Activated CD4-positive, alpha-beta memory T cell treated with anti-CD3 and anti-CD28 coated beads, Interleukin-2, amount 10 ng/mL, durations not matched to agents 7 days and 5 days (primary cell): Measurements from ENCODE around the gene C1orf198. TPM values are rescaled to one million over a fixed set of nuclear protein-coding genes. Genes with fewer than 3 reads are reported as not detected.

Experiments used
- CTCF ChIA-PET: fragments of 350-600 bp; sonication (Branson Sonifier 250); formaldehyde crosslinking; loops from one replicate; lab custom pipeline; 2021; ENCODE audit warnings: antibody characterized with exemption, inconsistent platforms; lab: Charles Lee
- POLR2A ChIA-PET: fragments of 350-600 bp; sonication (Branson Sonifier 250); formaldehyde crosslinking; loops from one replicate; lab custom pipeline; 2021; ENCODE audit warnings: antibody characterized with exemption; lab: Charles Lee
- DNase-seq: peaks from one replicate; pipeline ENCODE4 v3.0.0-alpha.2; 2020
- H3K27ac Mint-ChIP-seq: one replicate; pipeline ENCODE4 v1.8.0; 2021; ENCODE audit warnings: mild to moderate bottlenecking, mixed read lengths
- H3K27me3 Mint-ChIP-seq: one replicate; pipeline ENCODE4 v1.8.0; 2021; ENCODE audit warnings: mixed read lengths
- H3K36me3 Mint-ChIP-seq: one replicate; pipeline ENCODE4 v1.8.0; 2021; ENCODE audit warnings: low read depth, mixed read lengths
- H3K4me1 Mint-ChIP-seq: one replicate; pipeline ENCODE4 v1.8.0; 2021; ENCODE audit warnings: mixed read lengths
- H3K4me3 Mint-ChIP-seq: one replicate; pipeline ENCODE4 v1.8.0; 2021; ENCODE audit warnings: mild to moderate bottlenecking, mixed read lengths
- H3K9me3 Mint-ChIP-seq: one replicate; pipeline ENCODE4 v1.8.0; 2021; ENCODE audit warnings: mixed read lengths
- total RNA-seq, 2 experiments: library from RNA; stranded (reverse); gene quantifications; one replicate each; pipeline ENCODE4 v1.2.3, GENCODE V29; 2021

C1orf198 gene
- total RNA-seq, 2 experiments from 2014 or later, result 1.7 TPM

GRCh38 chr1:230818901-230819300 lies 49.4 kb downstream of the C1orf198 start:
- Mint-ChIP-seq H3K4me1 (no peaks in the 10 kb centered on the region), H3K27ac (no peak overlapping the region), H3K4me3 (no peak overlapping the region), H3K36me3 (no peaks in the 10 kb centered on the region), H3K9me3 (peaks cover under 1% of the 10 kb centered on the region), H3K27me3 (peaks cover 9% of the 10 kb centered on the region)
- CTCF ChIA-PET, result no interaction called here
- POLR2A ChIA-PET, result interaction anchor here (1.1 kb wide), 1 partner anchor 52 kb away, joined by 3 read pairs; no protein-coding TSS in a partner anchor
- no peak for DNase-seq

GRCh38 chr1:230818367-230818766 lies 50.0 kb downstream of the C1orf198 start:
- H3K36me3 Mint-ChIP-seq, result no peaks in the 10 kb centered on the region
- H3K27ac Mint-ChIP-seq, result no peak overlapping the region
- no peaks in the 10 kb centered on the region for H3K4me1 Mint-ChIP-seq
- no peak overlapping the region for H3K4me3 Mint-ChIP-seq
- DNase-seq, result no peak
- ChIA-PET CTCF (no interaction called here), POLR2A (no interaction called here)
- peaks cover 9% of the 10 kb centered on the region for H3K27me3 Mint-ChIP-seq
- H3K9me3 Mint-ChIP-seq, result peaks cover 4% of the 10 kb centered on the region

- peaks cover 12% of the 10 kb centered on the region for H3K9me3 Mint-ChIP-seq
- peaks cover 17% of the 10 kb centered on the region for H3K27me3 Mint-ChIP-seq
- no peak overlapping the region for H3K27ac Mint-ChIP-seq
- H3K4me1 Mint-ChIP-seq, result no peaks in the 10 kb centered on the region
- no peak for DNase-seq
- H3K36me3 Mint-ChIP-seq, result peaks cover 2% of the 10 kb centered on the region
- H3K4me3 Mint-ChIP-seq, result no peak overlapping the region
- POLR2A ChIA-PET, result no interaction called here
- CTCF ChIA-PET, result no interaction called here
Measured at GRCh38 chr1:230816018-230816417, 52.3 kb downstream of the C1orf198 start.

- H3K27me3 Mint-ChIP-seq, result peaks cover 18% of the 10 kb centered on the region
- CTCF ChIA-PET, result no interaction called here
Measured at GRCh38 chr1:230814949-230815692, 53.2 kb downstream of the C1orf198 start.

GRCh38 chr1:230812568-230812967 lies 55.8 kb downstream of the C1orf198 start:
- CTCF ChIA-PET, result no interaction called here
- POLR2A ChIA-PET, result no interaction called here

More at GRCh38 chr1:230814949-230815692, 53.2 kb downstream of the C1orf198 start:
- Mint-ChIP-seq H3K4me3 (no peak overlapping the region), H3K36me3 (peaks cover 2% of the 10 kb centered on the region), H3K9me3 (peaks cover 12% of the 10 kb centered on the region), H3K4me1 (no peaks in the 10 kb centered on the region), H3K27ac (no peak overlapping the region)
- DNase-seq, result no peak
- POLR2A ChIA-PET, result no interaction called here

GRCh38 chr1:230809256-230809990 lies 58.9 kb downstream of the C1orf198 start:
- Mint-ChIP-seq H3K4me3 (no peak overlapping the region), H3K27me3 (peaks cover 15% of the 10 kb centered on the region), H3K36me3 (peaks cover 2% of the 10 kb centered on the region), H3K4me1 (no peaks in the 10 kb centered on the region), H3K27ac (no peak overlapping the region), H3K9me3 (peaks cover 16% of the 10 kb centered on the region)
- CTCF ChIA-PET, result no interaction called here
- DNase-seq, result peak; percentile 6
- POLR2A ChIA-PET, result no interaction called here

More at GRCh38 chr1:230812568-230812967, 55.8 kb downstream of the C1orf198 start:
- H3K9me3 Mint-ChIP-seq, result peaks cover 12% of the 10 kb centered on the region
- H3K4me1 Mint-ChIP-seq, result no peaks in the 10 kb centered on the region
- H3K27me3 Mint-ChIP-seq, result peaks cover 18% of the 10 kb centered on the region
- peaks cover 2% of the 10 kb centered on the region for H3K36me3 Mint-ChIP-seq
- no peak for DNase-seq
- H3K27ac Mint-ChIP-seq, result no peak overlapping the region
- no peak overlapping the region for H3K4me3 Mint-ChIP-seq

- no peak overlapping the region for H3K27ac Mint-ChIP-seq
- peaks cover 16% of the 10 kb centered on the region for H3K27me3 Mint-ChIP-seq
- POLR2A ChIA-PET, result interaction anchor here (0.6 kb wide), 1 partner anchor 374 kb away, joined by 3 read pairs; no protein-coding TSS in a partner anchor
- peaks cover 12% of the 10 kb centered on the region for H3K9me3 Mint-ChIP-seq
- no peak overlapping the region for H3K4me3 Mint-ChIP-seq
- CTCF ChIA-PET, result no interaction called here
- H3K36me3 Mint-ChIP-seq, result peaks cover 2% of the 10 kb centered on the region
- peak; percentile 7 for DNase-seq
- H3K4me1 Mint-ChIP-seq, result no peaks in the 10 kb centered on the region
Measured at GRCh38 chr1:230808281-230808872, 59.9 kb downstream of the C1orf198 start.

GRCh38 chr1:230807561-230808280 lies 60.6 kb downstream of the C1orf198 start:
- peaks cover 2% of the 10 kb centered on the region for H3K36me3 Mint-ChIP-seq
- H3K4me3 Mint-ChIP-seq, result no peak overlapping the region
- H3K27ac Mint-ChIP-seq, result no peak overlapping the region
- H3K4me1 Mint-ChIP-seq, result no peaks in the 10 kb centered on the region
- peaks cover 13% of the 10 kb centered on the region for H3K27me3 Mint-ChIP-seq
- peak; percentile 5 for DNase-seq
- H3K9me3 Mint-ChIP-seq, result peaks cover 7% of the 10 kb centered on the region
- POLR2A ChIA-PET, result interaction anchor here (0.6 kb wide), 1 partner anchor 375 kb away, joined by 3 read pairs; no protein-coding TSS in a partner anchor
- CTCF ChIA-PET, result no interaction called here

GRCh38 chr1:230807029-230807428 lies 61.3 kb downstream of the C1orf198 start:
- CTCF ChIA-PET, result no interaction called here
- H3K36me3 Mint-ChIP-seq, result no peaks in the 10 kb centered on the region
- H3K4me1 Mint-ChIP-seq, result no peaks in the 10 kb centered on the region
- H3K27ac Mint-ChIP-seq, result no peak overlapping the region
- H3K9me3 Mint-ChIP-seq, result peaks cover 4% of the 10 kb centered on the region
- no peak for DNase-seq
- H3K27me3 Mint-ChIP-seq, result peaks cover 11% of the 10 kb centered on the region
- H3K4me3 Mint-ChIP-seq, result no peak overlapping the region
- POLR2A ChIA-PET, result no interaction called here

GRCh38 chr1:230806552-230806951 lies 61.8 kb downstream of the C1orf198 start:
- Mint-ChIP-seq H3K4me1 (no peaks in the 10 kb centered on the region), H3K4me3 (no peak overlapping the region), H3K27me3 (peaks cover 11% of the 10 kb centered on the region), H3K36me3 (no peaks in the 10 kb centered on the region), H3K9me3 (peaks cover 4% of the 10 kb centered on the region), H3K27ac (no peak overlapping the region)
- DNase-seq, result no peak
- ChIA-PET POLR2A (no interaction called here), CTCF (no interaction called here)

GRCh38 chr1:230804396-230804795 lies 63.9 kb downstream of the C1orf198 start:
- no peaks in the 10 kb centered on the region for H3K4me1 Mint-ChIP-seq
- H3K4me3 Mint-ChIP-seq, result no peak overlapping the region
- ChIA-PET POLR2A (no interaction called here), CTCF (no interaction called here)
- H3K36me3 Mint-ChIP-seq, result no peaks in the 10 kb centered on the region
- no peak for DNase-seq
- no peak overlapping the region for H3K27ac Mint-ChIP-seq
- peaks cover 10% of the 10 kb centered on the region for H3K27me3 Mint-ChIP-seq
- H3K9me3 Mint-ChIP-seq, result peaks cover 4% of the 10 kb centered on the region

- Mint-ChIP-seq H3K27ac (no peak overlapping the region), H3K36me3 (no peaks in the 10 kb centered on the region), H3K9me3 (no peaks in the 10 kb centered on the region), H3K4me3 (no peak overlapping the region), H3K27me3 (peaks cover 10% of the 10 kb centered on the region), H3K4me1 (no peaks in the 10 kb centered on the region)
- POLR2A ChIA-PET, result no interaction called here
- no peak for DNase-seq
- CTCF ChIA-PET, result no interaction called here
Measured at GRCh38 chr1:230800891-230801840, 67.2 kb downstream of the C1orf198 start.
